B cell (primary cell): ENCODE results near the gene CHST8. TPM values are rescaled to one million over a fixed set of nuclear protein-coding genes. Genes with fewer than 3 reads are reported as not detected.

Experiments
- ATAC-seq: fragments of 200-7000 bp; cut with Tn5 transposase; one replicate; pipeline ENCODE4 v1.10.0; 2021; ENCODE audit warnings: low read depth, mild to moderate bottlenecking, moderate number of reproducible peaks, moderate library complexity
- CTCF ChIA-PET: fragments of 350-600 bp; sonication (Branson Sonifier 250); formaldehyde crosslinking; loops from one replicate; lab custom pipeline; 2021; ENCODE audit warnings: antibody characterized with exemption, inconsistent platforms; lab: Charles Lee
- POLR2A ChIA-PET: fragments of 350-600 bp; sonication (Branson Sonifier 250); formaldehyde crosslinking; loops from one replicate; lab custom pipeline; 2021; ENCODE audit warnings: antibody characterized with exemption; lab: Charles Lee
- DNase-seq: peaks from one replicate; pipeline ENCODE4 v3.0.0; 2013
- H2AFZ ChIP-seq: 2 replicates; pipeline ENCODE4 v1.6.1; 2012; ENCODE audit warnings: mild to moderate bottlenecking, low read depth, low read length; ENCODE audit not compliant: insufficient read depth, poor library complexity, severe bottlenecking
- H3K27ac ChIP-seq, 2 donors: 1 replicate in 1 of 2; 2 replicates in 1 of 2; pipeline ENCODE4 v1.5.1; 2012 to 2013; ENCODE audit warnings: low read length in 2 of 2, mild to moderate bottlenecking in 2 of 2, moderate library complexity in 1 of 2
- H3K27me3 ChIP-seq, 4 experiments: fragments of 200-600 bp in 1 of 4; sonication (generic) in 1 of 4; replicated peaks in 1 of 4; 1 replicate in 2 of 4; 2 replicates in 2 of 4; pipeline versions ENCODE4 v1.6.1 to v1.7.0; 2013 to 2016; ENCODE audit warnings: low read length in 3 of 4, mild to moderate bottlenecking in 2 of 4, mixed read lengths in 1 of 4, moderate library complexity in 1 of 4; ENCODE audit not compliant: insufficient read depth in 4 of 4, control insufficient read depth in 3 of 4; ENCODE audit errors: control extremely low read depth in 1 of 4
- H3K36me3 ChIP-seq, 2 experiments: replicated peaks in 1 of 2; 1 replicate in 1 of 2; 2 replicates in 1 of 2; pipeline versions ENCODE4 v1.6.1 to v1.7.1; 2013; ENCODE audit warnings: low read length in 1 of 2; ENCODE audit not compliant: insufficient read depth in 2 of 2, control insufficient read depth in 1 of 2; ENCODE audit errors: control extremely low read depth in 1 of 2, extremely low read depth in 1 of 2
- H3K4me1 ChIP-seq, 2 donors: fragments of 200-600 bp in 1 of 2; sonication (generic) in 1 of 2; 1 replicate in 1 of 2; 2 replicates in 1 of 2; pipeline versions ENCODE4 v1.5.1 to v1.6.1; 2013 to 2017; ENCODE audit warnings: low read length in 2 of 2; ENCODE audit not compliant: control insufficient read depth in 2 of 2, insufficient read depth in 2 of 2
- H3K4me2 ChIP-seq: replicated peaks from 2 replicates; pipeline ENCODE3; 2012; ENCODE audit warnings: mild to moderate bottlenecking, low read depth, low read length; ENCODE audit not compliant: poor library complexity, severe bottlenecking
- H3K4me3 ChIP-seq, 5 experiments: fragments of 200-600 bp in 1 of 5; sonication (generic) in 1 of 5; 1 replicate in 3 of 5; 2 replicates in 2 of 5; pipeline versions ENCODE4 v1.5.1 to v1.7.0; 2011 to 2016; ENCODE audit warnings: low read length in 4 of 5, mild to moderate bottlenecking in 4 of 5, low read depth in 2 of 5, control low read depth in 1 of 5, moderate library complexity in 1 of 5; ENCODE audit not compliant: insufficient read depth in 1 of 5; ENCODE audit errors: control extremely low read depth in 1 of 5, extremely low read depth in 1 of 5
- H3K79me2 ChIP-seq: fragments of 200-600 bp; sonication (generic); one replicate; pipeline ENCODE4 v1.6.0; 2016; ENCODE audit warnings: low read length; ENCODE audit not compliant: control insufficient read depth, insufficient read depth
- H3K9ac ChIP-seq: fragments of 200-600 bp; sonication (generic); 2 replicates; pipeline ENCODE4 v1.6.1; 2017; ENCODE audit warnings: mild to moderate bottlenecking, low read length, moderate library complexity
- H3K9me3 ChIP-seq, 3 donors: one replicate each; pipeline versions ENCODE4 v1.6.1 to v1.7.1; 2013; ENCODE audit warnings: low read length in 2 of 3; ENCODE audit not compliant: control insufficient read depth in 2 of 3, insufficient read depth in 1 of 3; ENCODE audit errors: control extremely low read depth in 1 of 3
- H4K20me1 ChIP-seq: 2 replicates; pipeline ENCODE4 v1.6.0; 2012; ENCODE audit warnings: mild to moderate bottlenecking, low read length; ENCODE audit not compliant: insufficient read depth, control insufficient read depth, poor library complexity, severe bottlenecking
- H3K27ac Mint-ChIP-seq: one replicate; pipeline ENCODE4 v1.8.0; 2021; ENCODE audit warnings: mixed read lengths
- H3K27me3 Mint-ChIP-seq: one replicate; pipeline ENCODE4 v1.8.0; 2021; ENCODE audit warnings: mixed read lengths
- H3K4me1 Mint-ChIP-seq: one replicate; pipeline ENCODE4 v1.8.0; 2021; ENCODE audit warnings: mixed read lengths
- H3K4me3 Mint-ChIP-seq: one replicate; pipeline ENCODE4 v1.8.0; 2021; ENCODE audit warnings: mixed read lengths
- H3K9me3 Mint-ChIP-seq: one replicate; pipeline ENCODE4 v1.8.0; 2022; ENCODE audit warnings: mixed read lengths; ENCODE audit not compliant: insufficient read depth
- EZH2 ChIP-seq: IDR thresholded peaks from 2 replicates; pipeline ENCODE4 v1.6.1; 2012; ENCODE audit warnings: borderline replicate concordance, low read depth, mild to moderate bottlenecking, moderate library complexity, low read length; ENCODE audit not compliant: insufficient read depth, poor library complexity, severe bottlenecking
- WGBS: methylation state at CpG from one replicate; pipeline ENCODE4 v1.1.5; 2013; ENCODE audit warnings: missing lambda C conversion rate; ENCODE audit not compliant: insufficient coverage; 5-methylcytosine and 5-hydroxymethylcytosine counted together
- intact Hi-C: fragments of 100-400 bp; cut with micrococcal nuclease; formaldehyde crosslinking; loops from one replicate; pipeline ENCODE4 v1.10.0; 2022
- polyA plus RNA-seq: library from polyadenylated mRNA; depleted of rRNA; stranded (reverse); fragments of >200 nt; gene quantifications from 2 replicates; pipeline ENCODE4 v1.2.3, GENCODE V29; 2012
- total RNA-seq, 2 donors: library from RNA; stranded (reverse); fragments of 120-200 nt in 1 of 2; gene quantifications; 1 replicate in 1 of 2; 2 replicates in 1 of 2; pipeline versions ENCODE4 v1.2.3 to v1.2.4, GENCODE V29; 2013 to 2022
- TF ChIP-seq, protein P1 (sequence below): fragments of 200-600 bp; IDR thresholded peaks from one replicate; pipeline ENCODE4 v1.8.0; 2022; ENCODE audit warnings: antibody characterized with exemption, mild to moderate bottlenecking

The CHST8 gene
- total and polyA plus RNA-seq, 2 donors (not counting 1 experiment from before 2014, with no cell fraction given): not detected

- TF ChIP-seq, protein P1, sequence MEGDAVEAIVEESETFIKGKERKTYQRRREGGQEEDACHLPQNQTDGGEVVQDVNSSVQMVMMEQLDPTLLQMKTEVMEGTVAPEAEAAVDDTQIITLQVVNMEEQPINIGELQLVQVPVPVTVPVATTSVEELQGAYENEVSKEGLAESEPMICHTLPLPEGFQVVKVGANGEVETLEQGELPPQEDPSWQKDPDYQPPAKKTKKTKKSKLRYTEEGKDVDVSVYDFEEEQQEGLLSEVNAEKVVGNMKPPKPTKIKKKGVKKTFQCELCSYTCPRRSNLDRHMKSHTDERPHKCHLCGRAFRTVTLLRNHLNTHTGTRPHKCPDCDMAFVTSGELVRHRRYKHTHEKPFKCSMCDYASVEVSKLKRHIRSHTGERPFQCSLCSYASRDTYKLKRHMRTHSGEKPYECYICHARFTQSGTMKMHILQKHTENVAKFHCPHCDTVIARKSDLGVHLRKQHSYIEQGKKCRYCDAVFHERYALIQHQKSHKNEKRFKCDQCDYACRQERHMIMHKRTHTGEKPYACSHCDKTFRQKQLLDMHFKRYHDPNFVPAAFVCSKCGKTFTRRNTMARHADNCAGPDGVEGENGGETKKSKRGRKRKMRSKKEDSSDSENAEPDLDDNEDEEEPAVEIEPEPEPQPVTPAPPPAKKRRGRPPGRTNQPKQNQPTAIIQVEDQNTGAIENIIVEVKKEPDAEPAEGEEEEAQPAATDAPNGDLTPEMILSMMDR: no peak
- TF ChIP-seq EZH2: no peak
- H3K9me3 ChIP-seq: peaks cover 0 to 3% (median 0%) of the 10 kb centered on the region in 3 donors
- Mint-ChIP-seq H3K27ac (no peak overlapping the region), H3K4me3 (no peak overlapping the region), H3K4me1 (no peaks in the 10 kb centered on the region), H3K9me3 (no peaks in the 10 kb centered on the region), H3K27me3 (peaks cover 46% of the 10 kb centered on the region)
- H3K4me2 ChIP-seq: no peak overlapping the region
- H3K27ac ChIP-seq: no peak overlapping the region
- H3K9ac ChIP-seq: no peak overlapping the region
- H3K27me3 ChIP-seq: peaks cover 0 to 11% (median 0%) of the 10 kb centered on the region in 4 experiments
- ChIA-PET CTCF (interaction anchor here (1.1 to 1.6 kb wide), 2 partner anchors 8 to 311 kb away, joined by 6 to 7 read pairs; no protein-coding TSS in a partner anchor), POLR2A (no interaction called here)
- no peaks in the 10 kb centered on the region for H3K79me2 ChIP-seq
- intact Hi-C loops: no loop called here
- ATAC-seq (no peak), DNase-seq (no peak)
- no peak overlapping the region for H2AFZ ChIP-seq
- H4K20me1 ChIP-seq: no peaks in the 10 kb centered on the region
- no peak overlapping the region for H3K4me3 ChIP-seq
- H3K4me1 ChIP-seq: no peaks in the 10 kb centered on the region
- WGBS: 85% methylated on average over 2 of the region's 6 CpGs
- H3K36me3 ChIP-seq: no peaks in the 10 kb centered on the region
Measured at GRCh38 chr19:33785795-33786194, 164.0 kb downstream of the CHST8 start.

- no peak overlapping the region for H3K27ac Mint-ChIP-seq
- H3K27me3 Mint-ChIP-seq: peaks cover 48% of the 10 kb centered on the region
- Histone ChIP-seq H3K4me1 (no peaks in the 10 kb centered on the region), H3K27me3 (peaks cover 0 to 31% (median 10%) of the 10 kb centered on the region in 4 experiments), H3K36me3 (no peaks in the 10 kb centered on the region), H3K9ac (no peak overlapping the region), H4K20me1 (no peaks in the 10 kb centered on the region), H3K4me2 (no peak overlapping the region), H3K79me2 (no peaks in the 10 kb centered on the region), H3K4me3 (no peak overlapping the region), H2AFZ (no peak overlapping the region), H3K27ac (no peak overlapping the region), H3K9me3 (no peaks in the 10 kb centered on the region)
- POLR2A ChIA-PET: no interaction called here
- no peak overlapping the region for H3K4me3 Mint-ChIP-seq
- no peaks in the 10 kb centered on the region for H3K9me3 Mint-ChIP-seq
- no peaks in the 10 kb centered on the region for H3K4me1 Mint-ChIP-seq
- TF ChIP-seq EZH2: no peak
- TF ChIP-seq, protein P1: no peak
- DNase-seq (no peak), ATAC-seq (no peak)
- 77% methylated on average over 4 of the region's 4 CpGs for WGBS
- intact Hi-C loops: no loop called here
- CTCF ChIA-PET: interaction anchor here (1.8 kb wide), 1 partner anchor 11 kb away, joined by 5 read pairs; no protein-coding TSS in a partner anchor
Measured at GRCh38 chr19:33788676-33789075, 166.9 kb downstream of the CHST8 start.
